HL-60 (cell line): ENCODE measurements around the gene C2orf69.

Source experiments
- DNase-seq, 2 experiments: peaks; one replicate each; pipeline ENCODE4 v3.0.0-alpha.2; 2010 to 2020; ENCODE audit warnings: low read depth in 1 of 2, low spot score in 1 of 2
- H3K27ac ChIP-seq: fragments of 250-450 bp; sonication (Bioruptor Pico); replicated peaks from 2 replicates; pipeline ENCODE4 v1.5.1; 2020; ENCODE audit warnings: mild to moderate bottlenecking, moderate library complexity
- H3K27me3 ChIP-seq: fragments of 250-450 bp; sonication (Bioruptor Pico); 2 replicates; pipeline ENCODE4 v1.5.1; 2021; ENCODE audit warnings: mild to moderate bottlenecking, moderate library complexity; ENCODE audit not compliant: insufficient read depth, poor library complexity, severe bottlenecking
- H3K4me3 ChIP-seq: replicated peaks from 2 replicates; pipeline ENCODE4 v1.5.1; 2011; ENCODE audit warnings: mild to moderate bottlenecking, control low read depth, low read length; ENCODE audit not compliant: insufficient read depth
- GABPA ChIP-seq: IDR thresholded peaks from 2 replicates; pipeline ENCODE4 v1.6.1; 2012; ENCODE audit warnings: low read depth
- POLR2AphosphoS5 ChIP-seq: IDR thresholded peaks from 2 replicates; pipeline ENCODE4 v1.6.1; 2012; ENCODE audit warnings: low read depth
- SPI1 ChIP-seq: IDR thresholded peaks from 2 replicates; pipeline ENCODE4 v1.6.1; 2012; ENCODE audit warnings: low read depth, mild to moderate bottlenecking, borderline replicate concordance
- TF ChIP-seq, protein P1 (sequence below): IDR thresholded peaks from one replicate; pipeline ENCODE4 v1.5.1; 2011; ENCODE audit warnings: low read length, control low read depth, inconsistent platforms; ENCODE audit not compliant: insufficient read depth
- TF ChIP-seq, protein P2 (sequence below): IDR thresholded peaks from 2 replicates; pipeline ENCODE4 v1.6.1; 2012; ENCODE audit warnings: low read depth; ENCODE audit not compliant: insufficient replicate concordance

Gene C2orf69

DNA sequence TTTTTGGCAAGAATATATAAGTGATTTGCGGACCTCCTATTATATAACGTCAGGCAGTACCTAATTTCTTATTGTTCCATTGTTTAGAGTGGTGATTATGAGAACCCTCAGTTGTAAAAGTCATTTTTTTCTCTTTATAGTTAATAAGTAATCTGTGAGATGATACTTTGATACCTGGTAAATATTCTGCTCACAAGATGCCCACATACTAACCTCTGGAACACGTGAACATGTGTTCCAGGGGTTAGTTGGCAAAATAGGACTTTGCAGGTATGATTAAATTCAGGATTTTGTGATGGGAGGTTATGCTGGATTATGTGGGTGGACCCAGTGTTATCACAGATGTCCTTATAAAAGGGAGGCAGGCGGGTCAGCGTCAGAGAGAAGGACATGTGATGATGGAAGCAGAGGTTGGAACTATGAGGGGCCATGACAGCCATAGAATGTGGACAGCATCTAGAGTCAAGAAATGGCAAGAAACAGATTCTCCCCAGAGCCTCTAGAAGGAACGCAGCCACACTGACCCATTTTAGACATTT, 61.1 kb downstream of the C2orf69 start:
- TF ChIP-seq SPI1 = no peak
- TF ChIP-seq GABPA = no peak
- no peak for TF ChIP-seq POLR2AphosphoS5
- TF ChIP-seq, protein P1, sequence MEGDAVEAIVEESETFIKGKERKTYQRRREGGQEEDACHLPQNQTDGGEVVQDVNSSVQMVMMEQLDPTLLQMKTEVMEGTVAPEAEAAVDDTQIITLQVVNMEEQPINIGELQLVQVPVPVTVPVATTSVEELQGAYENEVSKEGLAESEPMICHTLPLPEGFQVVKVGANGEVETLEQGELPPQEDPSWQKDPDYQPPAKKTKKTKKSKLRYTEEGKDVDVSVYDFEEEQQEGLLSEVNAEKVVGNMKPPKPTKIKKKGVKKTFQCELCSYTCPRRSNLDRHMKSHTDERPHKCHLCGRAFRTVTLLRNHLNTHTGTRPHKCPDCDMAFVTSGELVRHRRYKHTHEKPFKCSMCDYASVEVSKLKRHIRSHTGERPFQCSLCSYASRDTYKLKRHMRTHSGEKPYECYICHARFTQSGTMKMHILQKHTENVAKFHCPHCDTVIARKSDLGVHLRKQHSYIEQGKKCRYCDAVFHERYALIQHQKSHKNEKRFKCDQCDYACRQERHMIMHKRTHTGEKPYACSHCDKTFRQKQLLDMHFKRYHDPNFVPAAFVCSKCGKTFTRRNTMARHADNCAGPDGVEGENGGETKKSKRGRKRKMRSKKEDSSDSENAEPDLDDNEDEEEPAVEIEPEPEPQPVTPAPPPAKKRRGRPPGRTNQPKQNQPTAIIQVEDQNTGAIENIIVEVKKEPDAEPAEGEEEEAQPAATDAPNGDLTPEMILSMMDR = no peak
- TF ChIP-seq, protein P2, sequence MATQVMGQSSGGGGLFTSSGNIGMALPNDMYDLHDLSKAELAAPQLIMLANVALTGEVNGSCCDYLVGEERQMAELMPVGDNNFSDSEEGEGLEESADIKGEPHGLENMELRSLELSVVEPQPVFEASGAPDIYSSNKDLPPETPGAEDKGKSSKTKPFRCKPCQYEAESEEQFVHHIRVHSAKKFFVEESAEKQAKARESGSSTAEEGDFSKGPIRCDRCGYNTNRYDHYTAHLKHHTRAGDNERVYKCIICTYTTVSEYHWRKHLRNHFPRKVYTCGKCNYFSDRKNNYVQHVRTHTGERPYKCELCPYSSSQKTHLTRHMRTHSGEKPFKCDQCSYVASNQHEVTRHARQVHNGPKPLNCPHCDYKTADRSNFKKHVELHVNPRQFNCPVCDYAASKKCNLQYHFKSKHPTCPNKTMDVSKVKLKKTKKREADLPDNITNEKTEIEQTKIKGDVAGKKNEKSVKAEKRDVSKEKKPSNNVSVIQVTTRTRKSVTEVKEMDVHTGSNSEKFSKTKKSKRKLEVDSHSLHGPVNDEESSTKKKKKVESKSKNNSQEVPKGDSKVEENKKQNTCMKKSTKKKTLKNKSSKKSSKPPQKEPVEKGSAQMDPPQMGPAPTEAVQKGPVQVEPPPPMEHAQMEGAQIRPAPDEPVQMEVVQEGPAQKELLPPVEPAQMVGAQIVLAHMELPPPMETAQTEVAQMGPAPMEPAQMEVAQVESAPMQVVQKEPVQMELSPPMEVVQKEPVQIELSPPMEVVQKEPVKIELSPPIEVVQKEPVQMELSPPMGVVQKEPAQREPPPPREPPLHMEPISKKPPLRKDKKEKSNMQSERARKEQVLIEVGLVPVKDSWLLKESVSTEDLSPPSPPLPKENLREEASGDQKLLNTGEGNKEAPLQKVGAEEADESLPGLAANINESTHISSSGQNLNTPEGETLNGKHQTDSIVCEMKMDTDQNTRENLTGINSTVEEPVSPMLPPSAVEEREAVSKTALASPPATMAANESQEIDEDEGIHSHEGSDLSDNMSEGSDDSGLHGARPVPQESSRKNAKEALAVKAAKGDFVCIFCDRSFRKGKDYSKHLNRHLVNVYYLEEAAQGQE = no peak
- no peak overlapping the region for H3K27ac ChIP-seq

DNA sequence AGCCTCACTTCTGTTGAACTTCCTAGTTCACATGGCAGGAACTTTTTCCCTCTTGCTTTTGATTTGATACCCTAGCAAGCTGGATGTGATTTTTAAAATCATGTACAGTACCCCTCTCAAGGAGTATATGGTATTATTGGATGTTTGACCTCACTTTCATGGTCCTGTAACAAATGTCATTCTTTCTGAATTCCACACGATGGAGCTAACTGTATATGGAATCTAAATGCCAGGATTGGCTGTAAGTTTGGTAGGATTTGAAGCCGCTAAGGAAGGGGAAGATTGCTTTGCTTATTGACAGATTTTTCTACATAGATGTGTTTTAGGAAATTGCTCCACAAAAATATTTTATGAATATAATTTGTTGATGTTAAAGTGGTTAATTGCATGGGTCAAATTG, 62.6 kb downstream of the C2orf69 start:
- TF ChIP-seq, protein P2 = no peak
- TF ChIP-seq, protein P1 = peak; percentile 6
- Histone ChIP-seq H3K27ac (no peak overlapping the region), H3K27me3 (no peaks in the 10 kb centered on the region), H3K4me3 (no peak overlapping the region)
- no peak for DNase-seq

More for the DNA sequence above, 61.1 kb downstream of the C2orf69 start:
- Histone ChIP-seq H3K27me3 (no peaks in the 10 kb centered on the region), H3K4me3 (no peak overlapping the region)
- no peak for DNase-seq

DNA sequence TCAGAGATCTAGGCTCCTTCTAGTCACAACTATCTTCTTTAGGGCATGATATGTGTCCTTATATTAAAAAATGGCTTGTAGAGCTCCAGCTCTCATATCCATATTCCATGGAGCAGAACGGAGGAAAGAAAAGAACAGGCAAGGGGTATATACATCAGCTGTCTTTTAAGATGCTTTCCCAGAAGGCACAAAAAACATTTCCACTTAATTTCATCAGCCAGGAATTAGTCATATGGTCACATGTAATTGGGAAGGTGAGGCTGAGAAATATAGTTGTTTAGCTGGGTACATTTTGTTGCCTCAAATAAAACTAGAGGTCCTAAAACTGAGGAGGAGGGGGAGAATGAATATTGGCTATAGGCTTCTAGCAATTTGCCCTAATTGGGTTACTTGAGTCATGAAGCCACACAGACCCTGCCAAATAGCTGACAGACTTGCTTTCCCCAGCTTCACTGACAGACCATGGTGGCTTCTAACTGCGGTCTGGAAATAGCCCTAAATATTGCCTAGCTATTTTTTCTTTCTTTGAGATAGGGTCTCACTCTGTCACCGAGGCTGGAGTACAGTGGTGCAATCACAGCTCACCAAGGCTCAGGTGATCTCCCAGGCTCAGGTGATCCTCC, 64.3 kb downstream of the C2orf69 start:
- Histone ChIP-seq H3K27me3 (no peaks in the 10 kb centered on the region), H3K4me3 (no peak overlapping the region), H3K27ac (no peak overlapping the region)
- DNase-seq = no peak
- TF ChIP-seq, protein P2 = no peak
- TF ChIP-seq POLR2AphosphoS5 (no peak), GABPA (no peak), SPI1 (no peak)
- TF ChIP-seq, protein P1 = no peak
